A549 (cell line): Measurements from ENCODE around the gene PID1. TPM values are rescaled to one million over a fixed set of nuclear protein-coding genes. Genes with fewer than 3 reads are reported as not detected.

Source experiments
- ATAC-seq, 2 experiments: fragments of 200-7000 bp in 1 of 2; fragments of >200 bp in 1 of 2; cut with Nextera tagmentation in 1 of 2; cut with Tn5 transposase in 1 of 2; 3 replicates each; pipeline versions ENCODE4 v1.8.0 to v1.9.1; 2018 to 2020; ENCODE audit warnings: mild to moderate bottlenecking in 1 of 2, moderate library complexity in 1 of 2
- CTCF ChIA-PET: fragments of 300-600 bp; sonication (Branson Sonifier 250); formaldehyde crosslinking; extraction: SDS; loops from one replicate; lab custom pipeline; 2021; ENCODE audit warnings: antibody characterized with exemption, inconsistent platforms; lab: Yijun Ruan, JAX
- POLR2A ChIA-PET: fragments of 350-600 bp; formaldehyde crosslinking; extraction: SDS; loops from one replicate; lab custom pipeline; 2021; ENCODE audit warnings: antibody characterized with exemption, inconsistent platforms; lab: Yijun Ruan, JAX
- DNase-seq, 2 experiments: peaks; one replicate each; pipeline versions ENCODE4 v3.0.0 to v3.0.0-alpha.2; 2011 to 2016; ENCODE audit warnings: low read depth in 1 of 2, low spot score in 1 of 2
- FAIRE-seq: peaks from 2 replicates; lab custom pipeline; 2011; peaks lifted over from hg19 to GRCh38; lab: Jason Lieb, UNC
- H3K27ac ChIP-seq, 2 experiments: fragments of >200 bp; sonication (Bioruptor Twin); formaldehyde crosslinking; 3 replicates each; pipeline ENCODE4 v1.5.1; 2016 to 2017
- H3K4me1 ChIP-seq: fragments of >200 bp; sonication (Bioruptor Twin); formaldehyde crosslinking; 3 replicates; pipeline ENCODE4 v1.6.1; 2016
- H3K4me2 ChIP-seq: fragments of >200 bp; sonication (Bioruptor Twin); formaldehyde crosslinking; 3 replicates; pipeline ENCODE4 v1.6.1; 2016
- H3K4me3 ChIP-seq: fragments of >200 bp; sonication (Bioruptor Twin); formaldehyde crosslinking; 3 replicates; pipeline ENCODE4 v1.5.1; 2016
- H3K9me3 ChIP-seq: fragments of >200 bp; sonication (Bioruptor Twin); formaldehyde crosslinking; 3 replicates; pipeline ENCODE4 v1.6.1; 2016
- BCL3 ChIP-seq: fragments of >200 bp; sonication (Bioruptor Twin); formaldehyde crosslinking; IDR thresholded peaks from 3 replicates; pipeline ENCODE4 v1.6.1; 2016
- CHD2 ChIP-seq: fragments of 150-350 bp; IDR thresholded peaks from 2 replicates; pipeline ENCODE4 v1.6.1; 2014; ENCODE audit warnings: low read length; ENCODE audit not compliant: partially characterized antibody
- ELK1 ChIP-seq: fragments of 150-350 bp; IDR thresholded peaks from 2 replicates; pipeline ENCODE4 v1.6.1; 2014; ENCODE audit warnings: low read depth, mild to moderate bottlenecking, low read length
- EP300 ChIP-seq, 2 experiments: fragments of >200 bp; sonication (Bioruptor Twin); formaldehyde crosslinking; IDR thresholded peaks; 2 replicates in 1 of 2; 3 replicates in 1 of 2; pipeline ENCODE4 v1.6.1; 2016 to 2017
- ESRRA ChIP-seq: fragments of 150-350 bp; IDR thresholded peaks from 2 replicates; pipeline ENCODE4 v1.6.1; 2014; ENCODE audit warnings: mild to moderate bottlenecking, low read length, borderline replicate concordance
- FOSL2 ChIP-seq, 2 experiments: fragments of 450-650 bp in 1 of 2; fragments of >200 bp in 1 of 2; sonication (Bioruptor Twin) in 1 of 2; formaldehyde crosslinking; IDR thresholded peaks; 2 replicates each; pipeline versions ENCODE4 v1.5.0 to v1.6.1; 2016 to 2020; ENCODE audit warnings: mild to moderate bottlenecking in 1 of 2, moderate library complexity in 1 of 2
- FOXS1 ChIP-seq: fragments of 250-450 bp; sonication (Bioruptor Pico); IDR thresholded peaks from 2 replicates; pipeline ENCODE4 v1.5.0; 2020; ENCODE audit warnings: mild to moderate bottlenecking, moderate library complexity
- HDAC2 ChIP-seq: fragments of 200-600 bp; sonication (generic); IDR thresholded peaks from 2 replicates; pipeline ENCODE4 v1.6.1; 2016
- HEYL ChIP-seq: fragments of 250-450 bp; sonication (Bioruptor Pico); IDR thresholded peaks from 2 replicates; pipeline ENCODE4 v1.8.0; 2021; ENCODE audit warnings: mild to moderate bottlenecking, moderate library complexity
- HMGXB4 ChIP-seq: fragments of 250-450 bp; sonication (Bioruptor Pico); IDR thresholded peaks from 2 replicates; pipeline ENCODE4 v1.5.0; 2021; ENCODE audit warnings: mild to moderate bottlenecking, moderate library complexity, borderline replicate concordance
- HOXB13 ChIP-seq: fragments of 250-450 bp; sonication (Bioruptor Pico); IDR thresholded peaks from 2 replicates; pipeline ENCODE4 v1.5.0; 2020; ENCODE audit warnings: low read depth, mild to moderate bottlenecking, moderate library complexity
- JUN ChIP-seq, 2 experiments: fragments of >200 bp; sonication (Bioruptor Twin); formaldehyde crosslinking; IDR thresholded peaks; 2 replicates in 1 of 2; 3 replicates in 1 of 2; pipeline ENCODE4 v1.6.1; 2016 to 2017
- KDM1A ChIP-seq: fragments of 200-600 bp; sonication (generic); IDR thresholded peaks from 2 replicates; pipeline ENCODE4 v1.6.1; 2016; ENCODE audit warnings: low read depth, mild to moderate bottlenecking
- KDM5A ChIP-seq: fragments of 200-600 bp; sonication (generic); IDR thresholded peaks from 2 replicates; pipeline ENCODE4 v1.6.1; 2016; ENCODE audit warnings: antibody characterized with exemption, mild to moderate bottlenecking
- MAZ ChIP-seq: fragments of 150-350 bp; IDR thresholded peaks from 2 replicates; pipeline ENCODE4 v1.6.1; 2014; ENCODE audit warnings: antibody characterized with exemption, low read depth, low read length, borderline replicate concordance
- POLR2A ChIP-seq: IDR thresholded peaks from 2 replicates; pipeline ENCODE4 v1.6.1; 2012; ENCODE audit warnings: mild to moderate bottlenecking, low read length
- RAD21 ChIP-seq, 2 experiments: fragments of >200 bp in 1 of 2; sonication (Bioruptor Twin) in 1 of 2; formaldehyde crosslinking in 1 of 2; IDR thresholded peaks in 1 of 2; conservative IDR thresholded peaks in 1 of 2; 2 replicates in 1 of 2; 3 replicates in 1 of 2; pipeline ENCODE4 v1.6.1; 2012 to 2018; ENCODE audit warnings: inconsistent platforms in 1 of 2
- RARB ChIP-seq: fragments of 250-450 bp; sonication (Bioruptor Pico); IDR thresholded peaks from 2 replicates; pipeline ENCODE4 v1.8.0; 2021; ENCODE audit warnings: mild to moderate bottlenecking, moderate library complexity
- RCOR1 ChIP-seq: fragments of 150-350 bp; IDR thresholded peaks from 2 replicates; pipeline ENCODE4 v1.6.1; 2014; ENCODE audit warnings: antibody characterized with exemption, low read length, low read depth
- TFCP2L1 ChIP-seq: fragments of 250-450 bp; sonication (Bioruptor Pico); IDR thresholded peaks from 2 replicates; pipeline ENCODE4 v1.5.0; 2021; ENCODE audit warnings: mild to moderate bottlenecking
- TP53 ChIP-seq: fragments of 250-450 bp; sonication (Bioruptor Pico); IDR thresholded peaks from 2 replicates; pipeline ENCODE4 v1.5.0; 2021; ENCODE audit warnings: mild to moderate bottlenecking, moderate library complexity
- USF2 ChIP-seq: fragments of 450-650 bp; IDR thresholded peaks from 2 replicates; pipeline ENCODE4 v1.6.1; 2014; ENCODE audit warnings: antibody characterized with exemption
- ZC3H11A ChIP-seq: fragments of 450-650 bp; IDR thresholded peaks from 2 replicates; pipeline ENCODE4 v1.6.1; 2014; ENCODE audit warnings: antibody characterized with exemption, mild to moderate bottlenecking
- ZFP36 ChIP-seq: fragments of 450-650 bp; IDR thresholded peaks from 2 replicates; pipeline ENCODE4 v1.6.1; 2014; ENCODE audit warnings: borderline replicate concordance; ENCODE audit not compliant: partially characterized antibody
- ZNF302 ChIP-seq: fragments of 250-450 bp; sonication (Bioruptor Pico); IDR thresholded peaks from 2 replicates; pipeline ENCODE4 v1.9.0; 2021; ENCODE audit warnings: inconsistent platforms, mild to moderate bottlenecking, moderate library complexity
- WGBS: methylation state at CpG from one replicate; pipeline ENCODE4 v1.1.6; 2017; ENCODE audit errors: missing lambda C conversion rate; 5-methylcytosine and 5-hydroxymethylcytosine counted together
- polyA plus RNA-seq, 4 experiments: library from polyadenylated mRNA; depleted of rRNA in 3 of 4; stranded (reverse); fragments of >200 nt; fragmentation: RNase III in 1 of 4; extraction: RNeasy Plus Mini Kit Qiagen cat#74134 plus additional on column Dnase treatment in 1 of 4; gene quantifications; 2 replicates in 3 of 4; 3 replicates in 1 of 4; pipeline ENCODE4 v1.2.3, GENCODE V29; 2011 to 2017
- TF ChIP-seq, protein P1 (sequence below): fragments of 250-450 bp; sonication (Bioruptor Pico); IDR thresholded peaks from 2 replicates; pipeline ENCODE4 v1.5.0; 2020; ENCODE audit warnings: low read depth, mild to moderate bottlenecking, moderate library complexity
- TF ChIP-seq, protein P2 (sequence below): IDR thresholded peaks from 2 replicates; pipeline ENCODE4 v1.6.1; 2012; ENCODE audit warnings: low read depth, borderline replicate concordance

Gene PID1
- polyA plus RNA-seq, 2 of the 4 experiments (the other 2 are of a cell fraction) = 0.75 to 2.7 TPM

DNA sequence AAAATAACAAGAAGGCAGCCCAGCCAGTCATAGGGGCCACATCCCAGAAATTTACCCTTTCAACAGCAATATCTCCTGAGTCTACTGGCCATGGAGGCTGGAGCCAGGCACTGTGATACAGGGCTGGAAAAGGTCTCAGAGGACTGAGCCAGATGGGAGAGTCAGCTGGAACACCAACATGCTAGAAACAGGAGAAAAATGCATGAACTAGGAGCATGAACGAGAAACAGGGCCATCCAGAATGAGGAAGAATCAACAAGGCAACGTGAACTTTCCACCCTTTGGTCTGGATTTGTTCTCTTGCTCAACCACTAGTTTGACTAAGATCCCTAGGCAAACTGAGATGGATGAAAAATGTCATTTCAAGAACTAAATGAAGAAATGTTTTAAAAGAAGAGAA, 13.1 kb downstream of the PID1 start:
- no peaks in the 10 kb centered on the region for H3K4me1 ChIP-seq
- H3K4me2 ChIP-seq = no peak overlapping the region
- ATAC-seq (no peak), DNase-seq (no peak), FAIRE-seq (no peak)
- H3K9me3 ChIP-seq = peaks cover 9% of the 10 kb centered on the region; the same call in 1 of the 3 replicates
- TF ChIP-seq FOXS1 (CRISPR knock-in tag) (no peak), CHD2 (no peak), JUN (IDR thresholded peaks at IDR 0.05) (no peak), MAZ (no peak), HEYL (CRISPR knock-in tag) (no peak), KDM5A (no peak), RARB (no peak), USF2 (no peak), RCOR1 (no peak), FOSL2 (IDR thresholded peaks at IDR 0.05) (no peak), FOSL2 (CRISPR knock-in tag; IDR thresholded peaks at IDR 0.05) (no peak), HDAC2 (no peak), HMGXB4 (CRISPR knock-in tag) (no peak)
- TF ChIP-seq, protein P1, sequence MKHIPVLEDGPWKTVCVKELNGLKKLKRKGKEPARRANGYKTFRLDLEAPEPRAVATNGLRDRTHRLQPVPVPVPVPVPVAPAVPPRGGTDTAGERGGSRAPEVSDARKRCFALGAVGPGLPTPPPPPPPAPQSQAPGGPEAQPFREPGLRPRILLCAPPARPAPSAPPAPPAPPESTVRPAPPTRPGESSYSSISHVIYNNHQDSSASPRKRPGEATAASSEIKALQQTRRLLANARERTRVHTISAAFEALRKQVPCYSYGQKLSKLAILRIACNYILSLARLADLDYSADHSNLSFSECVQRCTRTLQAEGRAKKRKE (CRISPR knock-in tag) = no peak
- TF ChIP-seq, protein P2, sequence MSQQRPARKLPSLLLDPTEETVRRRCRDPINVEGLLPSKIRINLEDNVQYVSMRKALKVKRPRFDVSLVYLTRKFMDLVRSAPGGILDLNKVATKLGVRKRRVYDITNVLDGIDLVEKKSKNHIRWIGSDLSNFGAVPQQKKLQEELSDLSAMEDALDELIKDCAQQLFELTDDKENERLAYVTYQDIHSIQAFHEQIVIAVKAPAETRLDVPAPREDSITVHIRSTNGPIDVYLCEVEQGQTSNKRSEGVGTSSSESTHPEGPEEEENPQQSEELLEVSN = no peak
- ChIA-PET POLR2A (no interaction called here), CTCF (no interaction called here)
- 4% methylated on average over 2 of the region's 2 CpGs for WGBS
- no peak overlapping the region for H3K4me3 ChIP-seq
- H3K27ac ChIP-seq = no peak overlapping the region

GRCh38 chr2:229256376-229256775, 14.7 kb downstream of the PID1 start:
- ChIA-PET CTCF (interaction anchor here (1.0 to 1.3 kb wide), 2 partner anchors 17 to 25 kb away, joined by 3 read pairs; no protein-coding TSS in a partner anchor), POLR2A (interaction anchor here (0.6 kb wide), 1 partner anchor 12 kb away, joined by 3 read pairs; no protein-coding TSS in a partner anchor)
- Histone ChIP-seq H3K4me2 (no peak overlapping the region), H3K4me1 (no peaks in the 10 kb centered on the region), H3K27ac (no peak overlapping the region), H3K4me3 (no peak overlapping the region), H3K9me3 (peaks cover 6% of the 10 kb centered on the region; the same call in 1 of the 3 replicates)
- TF ChIP-seq KDM1A = no peak
- no peak for TF ChIP-seq FOSL2 (IDR thresholded peaks at IDR 0.05)
- TF ChIP-seq FOSL2 (CRISPR knock-in tag; IDR thresholded peaks at IDR 0.05) = no peak
- TF ChIP-seq HEYL (CRISPR knock-in tag) = no peak
- no peak for TF ChIP-seq POLR2A
- no peak for TF ChIP-seq KDM5A
- TF ChIP-seq HOXB13 (CRISPR knock-in tag) = no peak
- no peak for TF ChIP-seq EP300 (IDR thresholded peaks at IDR 0.05)
- no peak for TF ChIP-seq ZC3H11A
- TF ChIP-seq ELK1 = no peak
- TF ChIP-seq ESRRA = no peak
- no peak for TF ChIP-seq CHD2
- TF ChIP-seq ZNF302 (CRISPR knock-in tag) = no peak
- no peak for TF ChIP-seq ZFP36
- no peak for TF ChIP-seq RAD21 (conservative IDR thresholded peaks at IDR 0.05 in 1 of 2, IDR thresholded peaks at IDR 0.05 in 1 of 2)
- TF ChIP-seq HMGXB4 (CRISPR knock-in tag) = no peak
- no peak for TF ChIP-seq TP53 (CRISPR knock-in tag)
- TF ChIP-seq BCL3 = no peak
- TF ChIP-seq MAZ = no peak
- no peak for TF ChIP-seq RCOR1
- TF ChIP-seq TFCP2L1 (CRISPR knock-in tag) = no peak
- no peak for FAIRE-seq
- no peak for DNase-seq
- ATAC-seq = no peak
